DND-41 (cell line): ENCODE results near the gene TBX4.

Experiments used
- ATAC-seq: fragments of 200-7000 bp; cut with Tn5 transposase; 3 replicates; pipeline ENCODE4 v1.9.1; 2021; ENCODE audit warnings: low read depth; ENCODE audit not compliant: insufficient read depth
- DNase-seq: peaks from one replicate; pipeline ENCODE4 v3.0.0-alpha.2; 2020
- H2AFZ ChIP-seq: 2 replicates; pipeline ENCODE4 v1.6.0; 2012; ENCODE audit warnings: low read depth, low read length
- H3K27ac ChIP-seq: 2 replicates; pipeline ENCODE4 v1.5.1; 2012; ENCODE audit warnings: low read length, inconsistent platforms
- H3K27me3 ChIP-seq: fragments of 200-600 bp; sonication (generic); 2 replicates; pipeline ENCODE4 v1.6.0; 2012; ENCODE audit warnings: low read length, mild to moderate bottlenecking, inconsistent platforms; ENCODE audit not compliant: insufficient read depth, poor library complexity
- H3K36me3 ChIP-seq: 2 replicates; pipeline ENCODE4 v1.5.1; 2012; ENCODE audit warnings: low read length, inconsistent platforms; ENCODE audit not compliant: insufficient read depth
- H3K4me1 ChIP-seq: 2 replicates; pipeline ENCODE4 v1.5.1; 2012; ENCODE audit warnings: mild to moderate bottlenecking, low read length; ENCODE audit not compliant: insufficient read depth
- H3K4me2 ChIP-seq: 2 replicates; pipeline ENCODE4 v1.6.0; 2012; ENCODE audit warnings: mild to moderate bottlenecking, moderate library complexity, low read length, inconsistent platforms; ENCODE audit not compliant: insufficient read depth
- H3K4me3 ChIP-seq, 2 experiments: fragments of 200-600 bp in 1 of 2; shearing (Covaris generic) in 1 of 2; 2 replicates each; pipeline ENCODE4 v1.5.1; 2012 to 2016; ENCODE audit warnings: inconsistent platforms in 2 of 2, low read length in 2 of 2, mild to moderate bottlenecking in 2 of 2, low read depth in 1 of 2, moderate library complexity in 1 of 2
- H3K79me2 ChIP-seq: 2 replicates; pipeline ENCODE4 v1.6.0; 2012; ENCODE audit warnings: low read length, inconsistent platforms; ENCODE audit not compliant: insufficient read depth
- H3K9ac ChIP-seq: 2 replicates; pipeline ENCODE4 v1.6.0; 2012; ENCODE audit warnings: low read depth, mild to moderate bottlenecking, inconsistent platforms, low read length, moderate library complexity
- H3K9me3 ChIP-seq: 2 replicates; pipeline ENCODE4 v1.5.1; 2012; ENCODE audit warnings: low read length, moderate library complexity, mild to moderate bottlenecking, inconsistent platforms; ENCODE audit not compliant: insufficient read depth, severe bottlenecking
- H4K20me1 ChIP-seq: 2 replicates; pipeline ENCODE4 v1.6.0; 2012; ENCODE audit warnings: low read length; ENCODE audit not compliant: insufficient read depth
- EZH2 ChIP-seq: IDR thresholded peaks from 3 replicates; pipeline ENCODE4 v1.6.1; 2012; ENCODE audit warnings: borderline replicate concordance, low read depth, mild to moderate bottlenecking, moderate library complexity, low read length, inconsistent platforms; ENCODE audit not compliant: severe bottlenecking
- TF ChIP-seq, protein P1 (sequence below): IDR thresholded peaks from 2 replicates; pipeline ENCODE4 v1.5.1; 2012; ENCODE audit warnings: borderline replicate concordance, low read length, moderate library complexity, mild to moderate bottlenecking; ENCODE audit not compliant: poor library complexity, severe bottlenecking; ENCODE audit errors: extremely low read depth

TBX4 gene

DNA sequence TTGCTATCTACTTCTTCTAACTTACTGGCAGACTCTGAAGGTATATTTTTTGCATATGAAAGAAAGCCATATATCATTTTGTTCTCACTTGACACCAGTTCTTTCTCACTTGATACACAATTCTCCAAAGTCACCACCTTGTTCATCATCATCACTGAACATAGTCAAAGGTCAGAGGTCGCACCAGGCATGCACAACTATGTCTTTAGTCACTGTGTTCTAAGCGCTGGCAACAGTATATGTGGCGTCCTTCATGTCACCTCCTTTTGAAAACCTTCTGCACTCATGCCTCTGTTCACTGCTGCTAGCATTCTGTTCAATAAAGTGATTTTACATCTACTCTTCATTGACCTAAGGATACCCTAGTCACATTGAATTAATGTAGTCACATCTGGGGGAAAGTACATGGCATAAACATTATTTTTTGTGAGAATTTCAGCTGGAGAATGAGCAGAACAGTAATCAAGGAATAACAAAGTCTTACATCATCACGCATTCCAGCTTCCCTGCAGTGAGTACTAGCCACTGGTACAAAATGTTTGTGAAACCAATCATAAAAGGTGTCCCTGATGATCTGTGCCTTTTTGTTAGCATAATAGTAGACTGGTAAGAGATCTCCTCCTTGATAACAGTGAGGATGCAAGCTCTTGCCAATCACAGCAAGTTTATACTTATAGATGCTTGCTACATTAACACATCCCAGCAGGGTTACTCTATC, 20.5 kb upstream of the TBX4 start:
- Histone ChIP-seq H2AFZ (no peak overlapping the region), H3K27me3 (peaks cover 17% of the 10 kb centered on the region), H3K4me1 (no peaks in the 10 kb centered on the region), H3K27ac (no peak overlapping the region), H3K9me3 (peaks cover 3% of the 10 kb centered on the region), H4K20me1 (no peaks in the 10 kb centered on the region), H3K4me3 (no peak overlapping the region), H3K36me3 (no peaks in the 10 kb centered on the region), H3K4me2 (no peak overlapping the region), H3K9ac (no peak overlapping the region), H3K79me2 (no peaks in the 10 kb centered on the region)
- no peak for ATAC-seq
- TF ChIP-seq, protein P1, sequence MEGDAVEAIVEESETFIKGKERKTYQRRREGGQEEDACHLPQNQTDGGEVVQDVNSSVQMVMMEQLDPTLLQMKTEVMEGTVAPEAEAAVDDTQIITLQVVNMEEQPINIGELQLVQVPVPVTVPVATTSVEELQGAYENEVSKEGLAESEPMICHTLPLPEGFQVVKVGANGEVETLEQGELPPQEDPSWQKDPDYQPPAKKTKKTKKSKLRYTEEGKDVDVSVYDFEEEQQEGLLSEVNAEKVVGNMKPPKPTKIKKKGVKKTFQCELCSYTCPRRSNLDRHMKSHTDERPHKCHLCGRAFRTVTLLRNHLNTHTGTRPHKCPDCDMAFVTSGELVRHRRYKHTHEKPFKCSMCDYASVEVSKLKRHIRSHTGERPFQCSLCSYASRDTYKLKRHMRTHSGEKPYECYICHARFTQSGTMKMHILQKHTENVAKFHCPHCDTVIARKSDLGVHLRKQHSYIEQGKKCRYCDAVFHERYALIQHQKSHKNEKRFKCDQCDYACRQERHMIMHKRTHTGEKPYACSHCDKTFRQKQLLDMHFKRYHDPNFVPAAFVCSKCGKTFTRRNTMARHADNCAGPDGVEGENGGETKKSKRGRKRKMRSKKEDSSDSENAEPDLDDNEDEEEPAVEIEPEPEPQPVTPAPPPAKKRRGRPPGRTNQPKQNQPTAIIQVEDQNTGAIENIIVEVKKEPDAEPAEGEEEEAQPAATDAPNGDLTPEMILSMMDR, result no peak
- TF ChIP-seq EZH2, result no peak
- no peak for DNase-seq

DNA sequence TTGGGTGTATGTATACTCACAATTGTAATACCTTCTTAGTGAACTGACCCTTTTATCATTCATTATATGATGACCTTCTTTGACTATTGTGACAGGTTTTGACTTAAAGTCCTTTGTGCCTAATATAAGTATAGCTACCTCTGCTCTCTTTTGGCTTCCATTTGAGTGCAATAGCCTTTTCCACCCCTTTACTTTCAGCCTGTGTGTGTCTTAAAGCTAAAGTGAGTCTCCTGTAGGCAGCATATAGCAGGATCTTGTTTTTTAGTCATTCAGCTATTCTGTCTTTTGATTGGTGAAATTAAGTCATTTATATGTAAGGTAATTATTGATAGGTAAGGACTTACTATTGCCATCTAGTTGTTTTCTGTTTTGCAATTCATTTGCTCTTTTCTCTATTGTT, 15.9 kb upstream of the TBX4 start:
- Histone ChIP-seq H2AFZ (no peak overlapping the region), H3K9ac (no peak overlapping the region), H3K9me3 (peaks cover 7% of the 10 kb centered on the region), H3K4me3 (no peak overlapping the region), H3K27ac (no peak overlapping the region), H3K4me1 (no peaks in the 10 kb centered on the region), H3K27me3 (peaks cover 2% of the 10 kb centered on the region), H3K79me2 (no peaks in the 10 kb centered on the region), H3K36me3 (no peaks in the 10 kb centered on the region), H4K20me1 (no peaks in the 10 kb centered on the region), H3K4me2 (no peak overlapping the region)
- TF ChIP-seq, protein P1, result no peak
- TF ChIP-seq EZH2, result no peak
- no peak for ATAC-seq
- no peak for DNase-seq

DNA sequence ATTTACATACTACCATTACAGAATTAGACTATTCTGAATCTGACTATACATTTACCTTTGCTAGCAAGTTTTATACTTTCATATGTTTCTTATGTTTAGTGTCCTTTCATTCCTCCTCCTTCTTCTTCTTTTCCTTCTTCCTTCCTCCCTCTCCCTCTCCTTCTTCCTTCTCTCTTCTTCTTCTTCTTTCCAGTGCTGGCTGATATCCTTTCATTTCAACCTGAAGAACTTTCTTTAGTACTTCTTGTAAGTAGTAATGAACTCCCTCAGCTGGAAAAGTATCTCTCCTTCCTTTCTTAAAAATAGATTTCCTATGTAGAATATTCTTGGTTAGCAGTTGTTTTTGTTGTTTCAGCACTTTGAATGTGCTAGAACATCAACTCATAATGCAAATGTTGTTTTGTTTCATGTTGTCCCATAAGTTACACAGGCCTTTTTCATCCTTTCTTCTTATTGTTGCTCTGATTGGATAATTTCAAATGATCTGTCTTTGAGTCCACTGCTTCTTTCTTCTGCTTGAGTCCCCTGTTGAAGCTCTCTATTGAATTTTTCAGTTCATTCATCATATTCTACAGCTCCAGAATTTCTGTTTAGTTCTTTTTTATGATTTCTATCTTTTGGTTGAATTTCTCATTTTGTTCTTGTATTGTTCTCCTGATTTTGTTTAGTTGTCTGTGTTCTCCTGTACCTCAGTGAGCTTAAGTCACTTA, 15.1 kb upstream of the TBX4 start:
- peaks cover 7% of the 10 kb centered on the region for H3K9me3 ChIP-seq
- no peak for ATAC-seq
- H3K9ac ChIP-seq, result no peak overlapping the region

More for the DNA sequence above, 15.1 kb upstream of the TBX4 start:
- Histone ChIP-seq H4K20me1 (no peaks in the 10 kb centered on the region), H3K4me1 (no peaks in the 10 kb centered on the region), H3K27me3 (peaks cover 2% of the 10 kb centered on the region), H2AFZ (no peak overlapping the region), H3K36me3 (no peaks in the 10 kb centered on the region), H3K79me2 (no peaks in the 10 kb centered on the region), H3K4me2 (no peak overlapping the region), H3K27ac (no peak overlapping the region), H3K4me3 (no peak overlapping the region)
- no peak for DNase-seq
- TF ChIP-seq, protein P1, result no peak
- TF ChIP-seq EZH2, result no peak
